K562 (cell line): ENCODE data around the gene DNAH9. TPM values are rescaled to one million over a fixed set of nuclear protein-coding genes. Genes with fewer than 3 reads are reported as not detected.

Experiments
- ARID1B ChIP-seq: fragments of 450-650 bp; IDR thresholded peaks from 2 replicates; pipeline ENCODE4 v1.6.1; 2016; ENCODE audit warnings: antibody characterized with exemption, mild to moderate bottlenecking, inconsistent platforms
- CTCF ChIP-seq, 3 experiments: IDR thresholded peaks in 2 of 3; conservative IDR thresholded peaks in 1 of 3; 2 replicates each; pipeline ENCODE4 v1.5.1; 2011 to 2012; ENCODE audit warnings: low read length in 3 of 3, mild to moderate bottlenecking in 3 of 3, control low read depth in 2 of 3, improper control_type of control experiment in 1 of 3, inconsistent platforms in 1 of 3, low read depth in 1 of 3, mixed read lengths in 1 of 3, moderate library complexity in 1 of 3; ENCODE audit not compliant: insufficient read depth in 2 of 3
- DACH1 ChIP-seq: fragments of 450-650 bp; IDR thresholded peaks from 2 replicates; pipeline ENCODE4 v1.6.1; 2018; ENCODE audit not compliant: partially characterized antibody
- KDM5B ChIP-seq: fragments of 200-600 bp; sonication (generic); IDR thresholded peaks from 2 replicates; pipeline ENCODE4 v1.6.1; 2012; ENCODE audit warnings: low read depth, mild to moderate bottlenecking, moderate library complexity, low read length, control low read depth, inconsistent platforms; ENCODE audit not compliant: insufficient replicate concordance
- NCOA6 ChIP-seq: fragments of 450-650 bp; IDR thresholded peaks from 2 replicates; pipeline ENCODE4 v1.6.1; 2017; ENCODE audit warnings: mild to moderate bottlenecking
- RAD21 ChIP-seq, 2 experiments: fragments of 250-450 bp in 1 of 2; fragments of 450-650 bp in 1 of 2; sonication (Bioruptor Pico) in 1 of 2; formaldehyde crosslinking in 1 of 2; IDR thresholded peaks in 1 of 2; conservative IDR thresholded peaks in 1 of 2; 2 replicates each; pipeline versions ENCODE4 v1.4.0 to v1.8.0; 2020 to 2022; ENCODE audit warnings: mild to moderate bottlenecking in 2 of 2, moderate library complexity in 1 of 2
- SMC3 ChIP-seq: conservative IDR thresholded peaks from 2 replicates; pipeline ENCODE4 v1.6.1; 2011; ENCODE audit warnings: low read depth, low read length, improper control_type of control experiment; ENCODE audit not compliant: insufficient read depth
- STAT5A ChIP-seq: IDR thresholded peaks from 2 replicates; pipeline ENCODE4 v1.6.1; 2012; ENCODE audit warnings: low read length, inconsistent platforms, borderline replicate concordance
- ZNF263 ChIP-seq: sonication (generic); formaldehyde crosslinking; IDR thresholded peaks from 2 replicates; pipeline ENCODE4 v1.8.0; 2022; ENCODE audit warnings: mild to moderate bottlenecking, missing genetic modification reagents, borderline replicate concordance
- polyA plus RNA-seq, 8 experiments: library from polyadenylated mRNA; depleted of rRNA in 4 of 8; stranded (reverse) in 5 of 8; unstranded in 3 of 8; fragments of >200 nt; fragmentation: Nextera tagmentation in 2 of 8; fragmentation: Illumina TruSeq in 1 of 8; extraction: Ambion mirVana in 2 of 8; extraction: Trizol in 1 of 8; gene quantifications; 2 replicates each; pipeline versions ENCODE4 v1.2.1 to v1.2.3, GENCODE V29; 2011 to 2014; ENCODE audit warnings: inconsistent platforms in 1 of 8, missing spikeins in 1 of 8
- total RNA-seq, 7 experiments: library from RNA; depleted of rRNA in 6 of 7; stranded (reverse); fragments of >200 nt in 6 of 7; fragmentation: Illumina TruSeq in 2 of 7; extraction: Trizol in 2 of 7; gene quantifications; 2 replicates each; pipeline versions ENCODE4 v1.2.1 to v1.2.3, GENCODE V29; 2011 to 2021; ENCODE audit warnings: low replicate concordance in 1 of 7
- TF ChIP-seq, protein P1 (sequence below): fragments of 150-350 bp; conservative IDR thresholded peaks from 2 replicates; pipeline ENCODE4 v1.6.1; 2014; ENCODE audit warnings: low read length

DNAH9 gene
- total and polyA plus RNA-seq, 9 of the 15 experiments (the other 6 are each of a cell fraction or from before 2014, with no cell fraction given) = not detected

DNA sequence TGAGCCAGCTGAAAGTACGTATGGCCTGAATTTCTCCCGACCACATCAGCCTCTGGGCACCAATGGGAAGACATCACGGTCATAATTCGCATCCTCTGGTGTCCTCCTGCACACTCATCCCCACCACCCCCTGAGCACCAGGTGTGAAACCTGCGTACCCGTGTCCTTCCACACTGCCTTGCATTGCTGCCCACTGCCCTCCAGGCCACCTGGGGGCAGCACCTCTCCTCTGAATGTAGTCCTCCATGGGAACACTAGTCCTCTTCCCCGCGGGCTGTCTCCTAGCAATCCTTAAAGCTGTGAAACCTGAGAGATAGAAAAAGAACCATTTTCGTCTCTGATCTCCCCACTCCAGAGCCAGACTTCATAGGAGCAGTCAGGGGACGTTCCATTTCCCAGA, 273.5 kb downstream of the DNAH9 start (continued):
- TF ChIP-seq CTCF (IDR thresholded peaks at IDR 0.05 in 2 of 3, conservative IDR thresholded peaks at IDR 0.05 in 1 of 3; ENCODE audit: insufficient read depth in 2 of 3, low read depth in 1 of 3, low read length in 3 of 3) (peak; percentile 15 to 53 (median 40); a peak in 5 of 6 replicates), DACH1 (no peak), STAT5A (no peak), ARID1B (no peak), NCOA6 (no peak), RAD21 (CRISPR knock-in tag; conservative IDR thresholded peaks at IDR 0.05 in 1 of 2, IDR thresholded peaks at IDR 0.05 in 1 of 2) (peak in 1 of 2 experiments; percentile 38; a peak in 2 of 4 replicates), SMC3 (0 out of 2 replicates have a peak, but pooled peaks have one; percentile 12), ZNF263 (CRISPR knock-in tag) (peak; percentile 31; the same call in 1 of the 2 replicates), KDM5B (no peak)
- TF ChIP-seq, protein P1, sequence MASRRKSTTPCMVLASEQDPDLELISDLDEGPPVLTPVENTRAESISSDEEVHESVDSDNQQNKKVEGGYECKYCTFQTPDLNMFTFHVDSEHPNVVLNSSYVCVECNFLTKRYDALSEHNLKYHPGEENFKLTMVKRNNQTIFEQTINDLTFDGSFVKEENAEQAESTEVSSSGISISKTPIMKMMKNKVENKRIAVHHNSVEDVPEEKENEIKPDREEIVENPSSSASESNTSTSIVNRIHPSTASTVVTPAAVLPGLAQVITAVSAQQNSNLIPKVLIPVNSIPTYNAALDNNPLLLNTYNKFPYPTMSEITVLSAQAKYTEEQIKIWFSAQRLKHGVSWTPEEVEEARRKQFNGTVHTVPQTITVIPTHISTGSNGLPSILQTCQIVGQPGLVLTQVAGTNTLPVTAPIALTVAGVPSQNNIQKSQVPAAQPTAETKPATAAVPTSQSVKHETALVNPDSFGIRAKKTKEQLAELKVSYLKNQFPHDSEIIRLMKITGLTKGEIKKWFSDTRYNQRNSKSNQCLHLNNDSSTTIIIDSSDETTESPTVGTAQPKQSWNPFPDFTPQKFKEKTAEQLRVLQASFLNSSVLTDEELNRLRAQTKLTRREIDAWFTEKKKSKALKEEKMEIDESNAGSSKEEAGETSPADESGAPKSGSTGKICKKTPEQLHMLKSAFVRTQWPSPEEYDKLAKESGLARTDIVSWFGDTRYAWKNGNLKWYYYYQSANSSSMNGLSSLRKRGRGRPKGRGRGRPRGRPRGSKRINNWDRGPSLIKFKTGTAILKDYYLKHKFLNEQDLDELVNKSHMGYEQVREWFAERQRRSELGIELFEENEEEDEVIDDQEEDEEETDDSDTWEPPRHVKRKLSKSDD = no peak
